Effector memory CD8-positive, alpha-beta T cell (primary cell): Measurements from ENCODE around the gene C1orf115.
"Not testable (repeated sequence)": the region's sequence is repeated elsewhere in the genome, so short reads cannot be mapped to it uniquely, and the experiment has no call there.

ENCODE experiments used
- ATAC-seq: fragments of 150-1000 bp; cut with Tn5 transposase; replicated peaks from 2 replicates; pipeline ENCODE4 v1.10.0; 2021; ENCODE audit warnings: mild to moderate bottlenecking, moderate library complexity
- DNase-seq, 3 experiments: peaks; one replicate each; pipeline ENCODE4 v3.0.0; 2021
- H3K27ac Mint-ChIP-seq, 2 donors: one replicate each; pipeline ENCODE4 v1.8.0; 2022; ENCODE audit warnings: mild to moderate bottlenecking in 2 of 2, mixed read lengths in 2 of 2, moderate library complexity in 2 of 2
- H3K27me3 Mint-ChIP-seq, 2 donors: one replicate each; pipeline ENCODE4 v1.8.0; 2022; ENCODE audit warnings: mixed read lengths in 2 of 2
- H3K36me3 Mint-ChIP-seq: one replicate; pipeline ENCODE4 v1.8.0; 2022; ENCODE audit warnings: mild to moderate bottlenecking, moderate library complexity, mixed read lengths; ENCODE audit not compliant: insufficient read depth
- H3K4me1 Mint-ChIP-seq, 2 donors: one replicate each; pipeline ENCODE4 v1.8.0; 2022; ENCODE audit warnings: low read depth in 2 of 2, mixed read lengths in 2 of 2
- H3K4me3 Mint-ChIP-seq, 2 donors: one replicate each; pipeline ENCODE4 v1.8.0; 2022; ENCODE audit warnings: mild to moderate bottlenecking in 2 of 2, mixed read lengths in 2 of 2, moderate library complexity in 2 of 2
- H3K9me3 Mint-ChIP-seq, 2 donors: one replicate each; pipeline ENCODE4 v1.8.0; 2022; ENCODE audit warnings: mixed read lengths in 2 of 2

The C1orf115 gene

GRCh38 chr1:220715986-220716385 lies 25.8 kb downstream of the C1orf115 start:
- not testable (repeated sequence) for H3K9me3 Mint-ChIP-seq, ATAC-seq, DNase-seq, H3K4me3 Mint-ChIP-seq, H3K4me1 Mint-ChIP-seq, H3K27ac Mint-ChIP-seq, H3K36me3 Mint-ChIP-seq
- peaks cover 17 to 23% of the 10 kb centered on the region in 2 donors for H3K27me3 Mint-ChIP-seq

- H3K27ac Mint-ChIP-seq: no peak overlapping the region
- H3K36me3 Mint-ChIP-seq: no peaks in the 10 kb centered on the region
- no peak overlapping the region for H3K4me3 Mint-ChIP-seq
These were observed 27.9 kb downstream of the C1orf115 start for GRCh38 chr1:220717800-220718640.

GRCh38 chr1:220721266-220721665 lies 31.1 kb downstream of the C1orf115 start:
- not testable (repeated sequence) for H3K27ac Mint-ChIP-seq, ATAC-seq

More at GRCh38 chr1:220717800-220718640, 27.9 kb downstream of the C1orf115 start:
- no peaks in the 10 kb centered on the region for H3K4me1 Mint-ChIP-seq
- DNase-seq (no peak), ATAC-seq (no peak)
- H3K27me3 Mint-ChIP-seq: peaks cover 17 to 23% of the 10 kb centered on the region in 2 donors
- H3K9me3 Mint-ChIP-seq: no peaks in the 10 kb centered on the region

GRCh38 chr1:220726634-220727033 lies 36.5 kb downstream of the C1orf115 start:
- H3K4me3 Mint-ChIP-seq: no peak overlapping the region
- peaks cover 2% of the 10 kb centered on the region for H3K36me3 Mint-ChIP-seq
- H3K27me3 Mint-ChIP-seq: peaks cover 0 to 16% of the 10 kb centered on the region in 2 donors
- H3K4me1 Mint-ChIP-seq: no peaks in the 10 kb centered on the region
- peaks cover 0 to 2% of the 10 kb centered on the region in 2 donors for H3K9me3 Mint-ChIP-seq
- no peak overlapping the region for H3K27ac Mint-ChIP-seq
- ATAC-seq (no peak), DNase-seq (no peak)

More at GRCh38 chr1:220721266-220721665, 31.1 kb downstream of the C1orf115 start:
- H3K4me3 Mint-ChIP-seq, H3K4me1 Mint-ChIP-seq, H3K9me3 Mint-ChIP-seq, H3K36me3 Mint-ChIP-seq, DNase-seq: not testable (repeated sequence)
- peaks cover 21 to 23% of the 10 kb centered on the region in 2 donors for H3K27me3 Mint-ChIP-seq

GRCh38 chr1:220727519-220727918 lies 37.4 kb downstream of the C1orf115 start:
- Mint-ChIP-seq H3K4me1 (no peaks in the 10 kb centered on the region), H3K27ac (no peak overlapping the region), H3K9me3 (peaks cover 0 to 7% of the 10 kb centered on the region in 2 donors), H3K4me3 (no peak overlapping the region), H3K27me3 (peaks cover 0 to 16% of the 10 kb centered on the region in 2 donors), H3K36me3 (peaks cover 2% of the 10 kb centered on the region)
- ATAC-seq (no peak), DNase-seq (no peak)

GRCh38 chr1:220730486-220730885 lies 40.3 kb downstream of the C1orf115 start:
- peaks cover 7 to 12% of the 10 kb centered on the region in 2 donors for H3K4me1 Mint-ChIP-seq
- no peak for DNase-seq
- ATAC-seq: no peak
- no peak overlapping the region for H3K27ac Mint-ChIP-seq
- peaks cover 0 to 16% of the 10 kb centered on the region in 2 donors for H3K27me3 Mint-ChIP-seq
- H3K36me3 Mint-ChIP-seq: peaks cover 2% of the 10 kb centered on the region
- H3K9me3 Mint-ChIP-seq: peaks cover 0 to 7% of the 10 kb centered on the region in 2 donors
- H3K4me3 Mint-ChIP-seq: no peak overlapping the region

- H3K27ac Mint-ChIP-seq: no peak overlapping the region
- DNase-seq (no peak), ATAC-seq (no peak)
- H3K4me3 Mint-ChIP-seq: no peak overlapping the region
- peaks cover 7 to 12% of the 10 kb centered on the region in 2 donors for H3K4me1 Mint-ChIP-seq
- H3K36me3 Mint-ChIP-seq: peaks cover 2% of the 10 kb centered on the region
- peaks cover 0 to 7% of the 10 kb centered on the region in 2 donors for H3K9me3 Mint-ChIP-seq
- H3K27me3 Mint-ChIP-seq: peaks cover 0 to 4% of the 10 kb centered on the region in 2 donors
These were observed 42.0 kb downstream of the C1orf115 start for GRCh38 chr1:220732137-220732536.

- H3K9me3 Mint-ChIP-seq: peaks cover 0 to 7% of the 10 kb centered on the region in 2 donors
- DNase-seq (no peak), ATAC-seq (no peak)
- H3K4me3 Mint-ChIP-seq: peak overlapping the region; percentile 46 to 66
- H3K27ac Mint-ChIP-seq: no peak overlapping the region
- H3K36me3 Mint-ChIP-seq: peaks cover 2% of the 10 kb centered on the region
- H3K4me1 Mint-ChIP-seq: peaks cover 7 to 12% of the 10 kb centered on the region in 2 donors
- H3K27me3 Mint-ChIP-seq: no peaks in the 10 kb centered on the region
These were observed 42.5 kb downstream of the C1orf115 start for GRCh38 chr1:220732621-220733020.

GRCh38 chr1:220733086-220733601 lies 43.0 kb downstream of the C1orf115 start:
- peaks cover 2% of the 10 kb centered on the region for H3K36me3 Mint-ChIP-seq
- peak; percentile 86 for ATAC-seq
- peak overlapping the region; percentile 46 to 66 for H3K4me3 Mint-ChIP-seq

GRCh38 chr1:220734571-220735326 lies 44.6 kb downstream of the C1orf115 start:
- Mint-ChIP-seq H3K9me3 (peaks cover 0 to 7% of the 10 kb centered on the region in 2 donors), H3K4me1 (peaks cover 7 to 12% of the 10 kb centered on the region in 2 donors), H3K36me3 (no peaks in the 10 kb centered on the region), H3K4me3 (no peak overlapping the region), H3K27me3 (no peaks in the 10 kb centered on the region), H3K27ac (no peak overlapping the region)
- DNase-seq (no peak), ATAC-seq (no peak)

More at GRCh38 chr1:220733086-220733601, 43.0 kb downstream of the C1orf115 start:
- no peaks in the 10 kb centered on the region for H3K27me3 Mint-ChIP-seq
- DNase-seq: peak; percentile 62 to 75 (median 65)
- peaks cover 7 to 12% of the 10 kb centered on the region in 2 donors for H3K4me1 Mint-ChIP-seq
- peak overlapping the region in 1 of 2 donors; percentile 21 for H3K27ac Mint-ChIP-seq
- peaks cover 0 to 7% of the 10 kb centered on the region in 2 donors for H3K9me3 Mint-ChIP-seq

- not testable (repeated sequence) for H3K27me3 Mint-ChIP-seq, ATAC-seq, H3K9me3 Mint-ChIP-seq, H3K36me3 Mint-ChIP-seq, DNase-seq, H3K4me3 Mint-ChIP-seq, H3K27ac Mint-ChIP-seq
- peaks cover 7 to 12% of the 10 kb centered on the region in 2 donors for H3K4me1 Mint-ChIP-seq
These were observed 46.1 kb downstream of the C1orf115 start for GRCh38 chr1:220736283-220736682.

GRCh38 chr1:220741349-220741748 lies 51.2 kb downstream of the C1orf115 start:
- ATAC-seq (no peak), DNase-seq (no peak)
- Mint-ChIP-seq H3K27me3 (peaks cover 40 to 41% of the 10 kb centered on the region in 2 donors), H3K27ac (no peak overlapping the region), H3K9me3 (no peaks in the 10 kb centered on the region), H3K36me3 (no peaks in the 10 kb centered on the region), H3K4me1 (no peaks in the 10 kb centered on the region), H3K4me3 (no peak overlapping the region)

GRCh38 chr1:220741825-220742224 lies 51.7 kb downstream of the C1orf115 start:
- DNase-seq (no peak), ATAC-seq (no peak)
- H3K4me1 Mint-ChIP-seq: no peaks in the 10 kb centered on the region
- no peaks in the 10 kb centered on the region for H3K36me3 Mint-ChIP-seq
- H3K4me3 Mint-ChIP-seq: no peak overlapping the region
- peaks cover 44 to 46% of the 10 kb centered on the region in 2 donors for H3K27me3 Mint-ChIP-seq
- no peak overlapping the region for H3K27ac Mint-ChIP-seq
- no peaks in the 10 kb centered on the region for H3K9me3 Mint-ChIP-seq
